ENCODE results near the gene RNF166. TPM values are rescaled to one million over a fixed set of nuclear protein-coding genes. Genes with fewer than 3 reads are reported as not detected.
A peak's percentile ranks its signal among the peaks of the same experiment; 100 is the strongest.

Gene RNF166
- total RNA-seq, 1 experiment from 2014 or later = 46.2 TPM

- no peak for TF ChIP-seq ERG (CRISPR knock-in tag; IDR thresholded peaks at IDR 0.05)
- no peak for TF ChIP-seq RORB (CRISPR knock-in tag; IDR thresholded peaks at IDR 0.05)
- no peak for TF ChIP-seq ZBTB21 (CRISPR knock-in tag; IDR thresholded peaks at IDR 0.05; ENCODE audit: borderline replicate concordance)
- no peak for TF ChIP-seq MXD4 (CRISPR knock-in tag; IDR thresholded peaks at IDR 0.05; ENCODE audit: borderline replicate concordance)
- TF ChIP-seq ZNF232 (CRISPR knock-in tag; IDR thresholded peaks at IDR 0.05) = no peak
- TF ChIP-seq SOX15 (CRISPR knock-in tag; IDR thresholded peaks at IDR 0.05) = no peak
- no peak for TF ChIP-seq ZNF138 (CRISPR knock-in tag; conservative IDR thresholded peaks at IDR 0.05)
- no peak for TF ChIP-seq FOXJ3 (CRISPR knock-in tag; IDR thresholded peaks at IDR 0.05; ENCODE audit: borderline replicate concordance)
- no peak for TF ChIP-seq ZNF317 (CRISPR knock-in tag; IDR thresholded peaks at IDR 0.05; ENCODE audit: borderline replicate concordance, low read depth)
- no peak for TF ChIP-seq NR2C2 (CRISPR knock-in tag; IDR thresholded peaks at IDR 0.05)
These were observed 17.3 kb upstream of the RNF166 start (continued) for GRCh38 chr16:88723507-88723887.

GRCh38 chr16:88722784-88723506 is 16.7 kb upstream of the RNF166 start:
- H3K9me3 Mint-ChIP-seq = no peaks in the 10 kb centered on the region
- no peaks in the 10 kb centered on the region for H3K4me1 Mint-ChIP-seq
- no peak overlapping the region for H3K4me3 Mint-ChIP-seq
- POLR2A ChIA-PET = interaction anchor here (0.5 kb wide), 1 partner anchor 26 kb away, joined by 3 read pairs; no protein-coding TSS in a partner anchor
- ATAC-seq (peak; percentile 33; the same call in 1 of the 2 replicates), DNase-seq (ENCODE audit: low spot score) (peak; percentile 38)
- H3K27ac Mint-ChIP-seq = no peak overlapping the region
- H3K36me3 Mint-ChIP-seq = peaks cover 6% of the 10 kb centered on the region; the same call in 1 of the 2 replicates
- CTCF ChIA-PET = interaction anchor here (0.6 to 5.1 kb wide), 7 partner anchors 14 to 163 kb away, joined by 3 to 41 read pairs (median 3); partner anchors contain the start of gene MVD
- no peak for TF ChIP-seq ZNF219 (CRISPR knock-in tag; IDR thresholded peaks at IDR 0.05; ENCODE audit: borderline replicate concordance)
- no peak for TF ChIP-seq TEAD1 (CRISPR knock-in tag; IDR thresholded peaks at IDR 0.05)
- no peak for TF ChIP-seq ZBTB21 (CRISPR knock-in tag; IDR thresholded peaks at IDR 0.05; ENCODE audit: borderline replicate concordance)
- no peak for TF ChIP-seq RORB (CRISPR knock-in tag; IDR thresholded peaks at IDR 0.05)
- TF ChIP-seq PREB (CRISPR knock-in tag; IDR thresholded peaks at IDR 0.05; ENCODE audit: borderline replicate concordance) = no peak
- no peak for TF ChIP-seq JUN (CRISPR knock-in tag; IDR thresholded peaks at IDR 0.05)
- no peak for TF ChIP-seq MXD4 (CRISPR knock-in tag; IDR thresholded peaks at IDR 0.05; ENCODE audit: borderline replicate concordance)
- no peak for TF ChIP-seq GRHL2 (CRISPR knock-in tag; IDR thresholded peaks at IDR 0.05; ENCODE audit: insufficient replicate concordance, severe bottlenecking)
- no peak for TF ChIP-seq OVOL2 (CRISPR knock-in tag; IDR thresholded peaks at IDR 0.05; ENCODE audit: borderline replicate concordance)
- no peak for TF ChIP-seq EMX1 (CRISPR knock-in tag; IDR thresholded peaks at IDR 0.05)
- TF ChIP-seq ZNF512 (CRISPR knock-in tag; IDR thresholded peaks at IDR 0.05; ENCODE audit: borderline replicate concordance) = no peak
- no peaks in the 10 kb centered on the region for H3K27me3 Mint-ChIP-seq (ENCODE audit: low read depth)

All from WTC11 (cell line).